HK-2 (cell line): ENCODE measurements around the gene RPL19.
A peak's percentile ranks its signal among the peaks of the same experiment; 100 is the strongest.

Experiments
- DNase-seq: peaks from one replicate; pipeline ENCODE4 v3.0.0-alpha.2; 2018; ENCODE audit not compliant: unreplicated experiment

RPL19 gene

GRCh38 chr17:39197380-39198185, 2.5 kb upstream of the RPL19 start, which contains the start of gene CACNB1:
CACNB1 (minus strand) TSS chr17:39197669; CDS start chr17:39197495, 174 bp downstream.
- peak; percentile 60 for DNase-seq

GRCh38 chr17:39198186-39198566, 1.9 kb upstream of the RPL19 start:
- no peak for DNase-seq

- DNase-seq, result peak; percentile 87
Measured at GRCh38 chr17:39199820-39200069, 338 bp upstream of the RPL19 start.

- DNase-seq, result no peak
Measured at GRCh38 chr17:39200957-39201510, 951 bp downstream of the RPL19 start.

GRCh38 chr17:39204245-39204644, 4.2 kb downstream of the RPL19 start:
- no peak for DNase-seq

- DNase-seq, result no peak
Measured at GRCh38 chr17:39205112-39205526, 5.0 kb downstream of the RPL19 start.

- DNase-seq, result no peak
Measured at GRCh38 chr17:39208136-39208535, 8.1 kb downstream of the RPL19 start.

- DNase-seq, result no peak
Measured at GRCh38 chr17:39208893-39209292, 8.8 kb downstream of the RPL19 start.

- DNase-seq, result peak; percentile 43
Measured at GRCh38 chr17:39209317-39210092, 9.4 kb downstream of the RPL19 start.

GRCh38 chr17:39210093-39210434, 10.0 kb downstream of the RPL19 start:
- DNase-seq, result no peak

GRCh38 chr17:39212195-39212810, 12.2 kb downstream of the RPL19 start:
- DNase-seq, result no peak

- no peak for DNase-seq
Measured at GRCh38 chr17:39212841-39213480, 12.9 kb downstream of the RPL19 start.

GRCh38 chr17:39213852-39214251, 13.8 kb downstream of the RPL19 start:
- DNase-seq, result peak; percentile 71

- no peak for DNase-seq
Measured at GRCh38 chr17:39217734-39218369, 17.8 kb downstream of the RPL19 start.

GRCh38 chr17:39218906-39219305, 18.8 kb downstream of the RPL19 start:
- no peak for DNase-seq

- no peak for DNase-seq
Measured at GRCh38 chr17:39219647-39220154, 19.6 kb downstream of the RPL19 start.

GRCh38 chr17:39221572-39221971, 21.5 kb downstream of the RPL19 start:
- DNase-seq, result no peak

- DNase-seq, result no peak
Measured at GRCh38 chr17:39222151-39222550, 22.1 kb downstream of the RPL19 start.

- no peak for DNase-seq
Measured at GRCh38 chr17:39222866-39223834, 23.1 kb downstream of the RPL19 start.
